ENCODE data around the gene SLC37A3.

SLC37A3 gene

DNA sequence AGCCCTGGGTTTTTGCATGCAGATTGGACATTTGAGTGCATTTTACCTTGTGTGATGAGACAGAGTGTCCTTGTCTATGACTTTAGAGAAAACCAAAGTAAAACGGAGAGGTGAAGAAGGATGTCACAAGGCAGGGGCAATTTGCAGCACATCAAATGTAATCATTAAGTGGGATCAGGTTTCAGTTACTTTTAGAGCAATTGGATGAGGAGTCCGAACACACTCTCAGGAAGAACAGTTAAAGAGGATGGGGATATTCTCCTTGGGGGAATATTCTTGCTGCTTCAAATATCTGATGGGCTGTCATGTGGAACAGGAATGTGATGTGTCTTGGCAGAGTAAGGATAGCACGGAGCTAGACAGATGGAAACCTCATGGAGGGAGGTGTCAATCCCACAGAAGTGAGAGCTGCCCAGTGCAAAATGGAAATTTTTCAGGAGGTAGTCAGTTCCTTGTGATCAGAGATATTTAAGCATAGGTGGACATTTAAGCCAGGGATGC, 6.3 kb upstream of the SLC37A3 start:
- Histone ChIP-seq H3K27ac (no peak overlapping the region), H3K9me3 (no peaks in the 10 kb centered on the region), H3K4me1 (peaks cover 0 to 7% (median 0%) of the 10 kb centered on the region in 4 donors), H3K36me3 (no peaks in the 10 kb centered on the region), H3K4me3 (no peak overlapping the region), H3K27me3 (peaks cover 0 to 23% of the 10 kb centered on the region in 2 donors)
- no peak for DNase-seq
- TF ChIP-seq, protein P1, sequence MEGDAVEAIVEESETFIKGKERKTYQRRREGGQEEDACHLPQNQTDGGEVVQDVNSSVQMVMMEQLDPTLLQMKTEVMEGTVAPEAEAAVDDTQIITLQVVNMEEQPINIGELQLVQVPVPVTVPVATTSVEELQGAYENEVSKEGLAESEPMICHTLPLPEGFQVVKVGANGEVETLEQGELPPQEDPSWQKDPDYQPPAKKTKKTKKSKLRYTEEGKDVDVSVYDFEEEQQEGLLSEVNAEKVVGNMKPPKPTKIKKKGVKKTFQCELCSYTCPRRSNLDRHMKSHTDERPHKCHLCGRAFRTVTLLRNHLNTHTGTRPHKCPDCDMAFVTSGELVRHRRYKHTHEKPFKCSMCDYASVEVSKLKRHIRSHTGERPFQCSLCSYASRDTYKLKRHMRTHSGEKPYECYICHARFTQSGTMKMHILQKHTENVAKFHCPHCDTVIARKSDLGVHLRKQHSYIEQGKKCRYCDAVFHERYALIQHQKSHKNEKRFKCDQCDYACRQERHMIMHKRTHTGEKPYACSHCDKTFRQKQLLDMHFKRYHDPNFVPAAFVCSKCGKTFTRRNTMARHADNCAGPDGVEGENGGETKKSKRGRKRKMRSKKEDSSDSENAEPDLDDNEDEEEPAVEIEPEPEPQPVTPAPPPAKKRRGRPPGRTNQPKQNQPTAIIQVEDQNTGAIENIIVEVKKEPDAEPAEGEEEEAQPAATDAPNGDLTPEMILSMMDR (IDR thresholded peaks at IDR 0.05), result no peak
- intact Hi-C loops (cut with DNase I; ENCODE audit: low total_unique reads), result no loop called here

DNA sequence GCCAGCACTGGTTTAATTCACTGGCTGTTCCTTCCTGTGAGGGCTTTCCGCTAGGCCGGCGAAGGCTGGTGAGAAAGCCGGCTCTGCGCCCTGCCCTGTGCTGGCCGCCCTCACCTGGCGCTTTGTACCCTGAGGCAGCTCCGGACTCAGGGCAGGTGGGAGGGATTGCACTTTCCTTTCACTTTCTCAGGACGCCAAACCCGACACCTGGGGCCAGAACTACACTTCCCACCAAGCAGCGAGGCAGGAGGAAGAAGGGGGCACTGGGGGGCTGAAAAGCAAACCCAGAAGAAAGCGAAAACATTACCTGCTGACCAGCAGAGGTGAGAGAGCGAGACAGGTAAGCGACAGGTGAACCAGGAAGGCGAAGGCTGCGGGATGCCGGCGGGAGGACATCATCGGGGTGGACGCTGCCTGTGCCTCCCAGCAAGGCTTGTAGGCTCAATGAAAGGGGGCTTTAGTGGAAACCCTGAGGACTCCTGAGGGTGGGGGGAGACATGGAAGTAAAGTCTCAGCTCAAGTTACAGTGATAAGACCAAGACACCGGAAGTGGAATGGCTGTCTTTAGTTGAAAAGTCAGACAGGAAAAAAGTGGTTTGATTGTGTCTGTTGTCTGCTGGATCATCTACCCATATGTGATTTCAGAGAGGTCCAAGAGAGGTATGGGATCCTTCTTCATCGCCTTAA, 5.7 kb upstream of the SLC37A3 start, which contains the start of gene RAB19:
Gene RAB19 (plus strand): TSS at position 181 of the 687 bp plus-strand sequence. CDS start 3,589 bp downstream, outside the sequence.
- H3K4me1 ChIP-seq, result peaks cover 0 to 7% (median 0%) of the 10 kb centered on the region in 4 donors
- no peaks in the 10 kb centered on the region for H3K9me3 ChIP-seq
- H3K27ac ChIP-seq, result no peak within 1 kb of the TSS

DNA sequence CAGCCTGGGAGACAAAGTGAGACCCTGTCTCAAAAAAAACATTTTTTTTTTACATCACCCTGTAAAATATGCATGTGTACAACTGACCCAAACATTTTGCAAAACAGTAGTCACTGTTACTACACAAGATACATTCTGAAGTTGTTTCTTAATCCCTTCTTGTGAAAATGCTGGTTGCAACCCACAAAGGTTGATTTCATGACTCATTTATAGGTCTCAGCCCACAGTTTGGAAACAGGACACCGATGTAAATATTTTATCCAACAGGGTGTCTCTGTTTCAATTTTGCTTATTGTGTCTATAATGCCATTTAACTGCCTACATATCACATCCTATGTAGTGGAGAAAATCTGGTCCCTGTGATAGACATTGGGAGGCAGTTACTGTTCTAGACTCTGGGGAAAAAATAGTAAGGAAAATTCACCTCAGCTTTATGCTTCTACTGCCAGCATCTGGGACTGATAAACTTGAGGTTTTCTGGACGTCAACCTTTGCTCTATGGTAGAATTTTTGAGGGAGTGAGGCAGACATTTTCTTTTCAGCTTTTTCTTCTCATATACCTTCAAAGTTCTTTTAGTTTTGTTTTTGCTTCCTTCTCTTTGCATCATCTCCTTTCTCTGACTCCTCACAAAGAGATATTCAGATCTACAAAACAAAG, 4.0 kb upstream of the SLC37A3 start:
- Histone ChIP-seq H3K9me3 (no peaks in the 10 kb centered on the region), H3K4me1 (peaks cover 0 to 11% (median 2%) of the 10 kb centered on the region in 4 donors), H3K4me3 (no peak overlapping the region), H3K27ac (no peak overlapping the region), H3K36me3 (no peaks in the 10 kb centered on the region), H3K27me3 (peaks cover 0 to 23% of the 10 kb centered on the region in 2 donors)
- TF ChIP-seq, protein P1 (IDR thresholded peaks at IDR 0.05), result no peak
- no peak for DNase-seq
- intact Hi-C loops (cut with DNase I; ENCODE audit: low total_unique reads), result no loop called here

More for the DNA sequence above, 5.7 kb upstream of the SLC37A3 start, which contains the start of gene RAB19:
- TF ChIP-seq, protein P1 (IDR thresholded peaks at IDR 0.05), result no peak
- no peak for DNase-seq
- Histone ChIP-seq H3K36me3 (no peaks in the 10 kb centered on the region), H3K4me3 (peak within 1 kb of the TSS in 1 of 2 donors; percentile 15), H3K27me3 (peaks cover 0 to 23% of the 10 kb centered on the region in 2 donors)
- intact Hi-C loops (cut with DNase I; ENCODE audit: low total_unique reads), result no loop called here

DNA sequence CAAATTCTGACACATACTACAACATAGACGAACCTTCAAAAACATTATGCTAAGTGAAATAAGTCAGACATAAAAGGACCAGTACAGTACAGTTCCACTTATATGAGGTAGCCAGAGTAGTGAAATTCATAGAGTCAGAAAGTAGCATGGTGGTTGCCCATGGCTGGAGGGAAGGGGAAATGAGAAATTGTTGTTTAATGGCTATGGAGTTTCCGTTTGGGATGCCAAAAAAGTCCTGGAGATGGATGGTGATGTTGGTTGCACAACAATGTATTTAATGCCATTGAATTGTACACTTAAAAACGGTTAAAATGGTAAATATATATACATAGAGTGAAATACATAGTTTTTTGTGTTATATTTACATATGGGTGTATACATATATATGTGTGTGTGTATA, 2.1 kb upstream of the SLC37A3 start:
- no peaks in the 10 kb centered on the region for H3K36me3 ChIP-seq
- TF ChIP-seq, protein P1 (IDR thresholded peaks at IDR 0.05), result no peak
- no peak overlapping the region for H3K27ac ChIP-seq
- H3K27me3 ChIP-seq, result peaks cover 0 to 23% of the 10 kb centered on the region in 2 donors
- H3K4me3 ChIP-seq, result no peak overlapping the region
- DNase-seq, result no peak
- peaks cover 0 to 21% (median 8%) of the 10 kb centered on the region in 4 donors for H3K4me1 ChIP-seq
- intact Hi-C loops (cut with DNase I; ENCODE audit: low total_unique reads), result no loop called here
- no peaks in the 10 kb centered on the region for H3K9me3 ChIP-seq

DNA sequence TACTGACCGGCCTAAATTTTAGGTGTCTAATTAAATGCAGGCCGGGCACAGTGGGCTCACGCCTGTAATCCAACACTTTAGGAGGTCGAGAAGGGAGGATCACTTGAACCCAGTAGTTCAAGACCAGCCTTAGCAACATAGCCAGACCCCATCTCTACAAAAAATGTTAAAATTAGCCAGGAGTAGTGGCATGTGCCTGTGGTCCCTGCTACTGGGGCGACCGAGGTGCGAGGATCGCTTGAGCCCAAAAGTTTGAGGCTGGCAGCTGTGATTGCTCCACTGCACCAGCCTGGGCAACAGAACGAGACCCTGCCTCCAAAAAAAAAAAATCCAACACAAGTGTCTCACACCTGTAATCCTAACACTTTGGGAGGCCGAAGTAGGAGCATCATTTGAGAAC, 491 bp upstream of the SLC37A3 start:
- Histone ChIP-seq H3K4me1 (peaks cover 0 to 18% (median 8%) of the 10 kb centered on the region in 4 donors), H3K27ac (no peak overlapping the region), H3K4me3 (peak overlapping the region; percentile 85 to 99), H3K36me3 (no peaks in the 10 kb centered on the region), H3K27me3 (peaks cover 0 to 18% of the 10 kb centered on the region in 2 donors), H3K9me3 (no peaks in the 10 kb centered on the region)
- TF ChIP-seq, protein P1 (IDR thresholded peaks at IDR 0.05), result no peak
- DNase-seq, result peak in 1 of 2 donors; percentile 51
- intact Hi-C loops (cut with DNase I; ENCODE audit: low total_unique reads), result loop anchor here (10.0 kb wide), 1 partner anchor 406 kb away; no protein-coding TSS in a partner anchor

All from tibial artery (tissue), 4 donors.